IPS DF 6.9 (cell line): ENCODE results near the gene PDLIM1.

Experiments used
- DNase-seq: peaks from one replicate; pipeline ENCODE4 v3.0.0-alpha.2; 2013; ENCODE audit warnings: low read depth, low spot score
- H3K27ac ChIP-seq: one replicate; pipeline ENCODE4 v1.5.1; 2013; ENCODE audit warnings: low read length, control low read depth
- H3K27me3 ChIP-seq: 2 replicates; pipeline ENCODE4 v1.6.1; 2013; ENCODE audit warnings: mild to moderate bottlenecking, low read length; ENCODE audit not compliant: control insufficient read depth, insufficient read depth
- H3K36me3 ChIP-seq: 2 replicates; pipeline ENCODE4 v1.6.1; 2013; ENCODE audit warnings: low read length; ENCODE audit not compliant: control insufficient read depth, insufficient read depth
- H3K4me1 ChIP-seq: 2 replicates; pipeline ENCODE4 v1.6.1; 2013; ENCODE audit warnings: low read length; ENCODE audit not compliant: control insufficient read depth, insufficient read depth
- H3K4me3 ChIP-seq: 2 replicates; pipeline ENCODE4 v1.5.1; 2013; ENCODE audit warnings: mild to moderate bottlenecking, low read length
- H3K9me3 ChIP-seq: 2 replicates; pipeline ENCODE4 v1.6.1; 2013; ENCODE audit warnings: low read length, inconsistent platforms; ENCODE audit not compliant: control insufficient read depth, insufficient read depth
- WGBS: extraction: QIAGEN DNeasy Blood & Tissue Kit; methylation state at CpG from one replicate; pipeline ENCODE4 v1.1.7; 2013; ENCODE audit warnings: mixed read lengths, missing lambda C conversion rate; ENCODE audit not compliant: insufficient read length, insufficient coverage; 5-methylcytosine and 5-hydroxymethylcytosine counted together

PDLIM1 gene

DNA sequence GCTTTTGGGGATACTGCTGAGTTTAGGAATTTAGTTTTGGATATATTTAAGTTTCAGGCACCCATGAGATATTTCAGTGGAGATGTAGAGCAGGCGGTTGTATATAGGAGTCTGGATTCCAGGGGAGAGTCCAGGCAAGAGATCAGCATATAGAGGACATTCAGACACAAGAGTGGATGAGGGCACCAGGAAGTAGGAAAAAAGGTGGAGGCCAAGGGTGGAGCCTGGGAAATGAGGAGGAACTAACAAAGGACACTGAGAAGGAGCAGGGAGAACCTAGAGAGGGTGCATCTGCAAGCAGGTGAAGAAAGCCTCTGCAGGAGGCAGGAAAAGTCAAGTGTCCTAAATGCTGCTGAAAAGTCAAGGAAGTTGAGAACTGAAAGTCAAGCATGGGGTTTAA is 13.1 kb upstream of the PDLIM1 start:
- no peaks in the 10 kb centered on the region for H3K9me3 ChIP-seq
- no peak overlapping the region for H3K4me3 ChIP-seq
- no peaks in the 10 kb centered on the region for H3K4me1 ChIP-seq
- DNase-seq = no peak
- WGBS = no CpG with 5 or more reads among the region's 1 CpG
- H3K27me3 ChIP-seq = no peaks in the 10 kb centered on the region
- no peak overlapping the region for H3K27ac ChIP-seq
- no peaks in the 10 kb centered on the region for H3K36me3 ChIP-seq

DNA sequence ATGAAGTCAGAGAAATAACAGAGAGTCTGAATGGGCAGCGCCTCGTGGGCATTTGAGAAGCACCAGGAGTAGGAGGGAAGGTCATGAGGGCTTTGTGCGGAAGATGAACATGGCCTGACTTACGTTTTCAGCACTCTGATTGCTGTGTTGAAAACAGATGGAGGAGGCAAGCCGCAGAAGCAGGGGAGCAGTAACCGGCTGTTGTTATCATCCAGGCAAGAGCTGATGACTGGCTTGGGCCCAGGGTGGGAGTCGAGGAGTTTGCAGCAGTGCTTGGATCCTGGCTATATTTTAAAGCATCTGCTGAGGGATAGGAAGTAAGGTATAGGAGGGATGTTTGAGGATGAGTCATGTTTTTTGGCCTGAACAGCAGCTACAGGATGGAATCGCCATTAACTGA is 12.7 kb upstream of the PDLIM1 start:
- H3K4me1 ChIP-seq = no peaks in the 10 kb centered on the region
- DNase-seq = no peak
- no peak overlapping the region for H3K4me3 ChIP-seq
- H3K36me3 ChIP-seq = no peaks in the 10 kb centered on the region
- H3K9me3 ChIP-seq = no peaks in the 10 kb centered on the region
- H3K27ac ChIP-seq = no peak overlapping the region
- H3K27me3 ChIP-seq = no peaks in the 10 kb centered on the region
- no CpG with 5 or more reads among the region's 8 CpGs for WGBS

DNA sequence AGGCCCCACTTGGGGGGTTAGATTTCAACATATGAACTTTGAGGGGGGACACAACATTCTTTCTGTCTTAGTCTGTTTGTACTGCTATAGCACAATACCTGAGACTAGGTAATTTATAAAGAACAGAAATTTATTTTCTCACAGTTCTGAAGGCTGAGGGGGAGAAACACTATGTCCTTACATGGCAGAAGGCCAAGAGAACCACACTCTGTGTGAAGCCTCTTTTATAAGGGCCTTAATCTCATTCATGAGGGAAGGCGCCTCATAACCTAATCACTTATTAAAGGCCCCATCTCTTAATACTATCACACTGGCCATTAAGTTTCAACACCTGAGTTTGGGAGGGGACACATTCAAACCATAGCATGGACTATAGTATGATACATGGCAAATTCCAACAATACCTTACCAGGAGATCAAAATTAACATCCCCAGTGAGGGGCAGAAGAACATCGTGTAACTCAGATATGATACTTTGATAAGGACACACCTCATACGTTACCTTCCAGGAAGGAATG is 9.3 kb upstream of the PDLIM1 start:
- H3K27me3 ChIP-seq = no peaks in the 10 kb centered on the region; the same call in none of the 2 replicates
- no CpG with 5 or more reads among the region's 3 CpGs for WGBS
- no peaks in the 10 kb centered on the region for H3K9me3 ChIP-seq

DNA sequence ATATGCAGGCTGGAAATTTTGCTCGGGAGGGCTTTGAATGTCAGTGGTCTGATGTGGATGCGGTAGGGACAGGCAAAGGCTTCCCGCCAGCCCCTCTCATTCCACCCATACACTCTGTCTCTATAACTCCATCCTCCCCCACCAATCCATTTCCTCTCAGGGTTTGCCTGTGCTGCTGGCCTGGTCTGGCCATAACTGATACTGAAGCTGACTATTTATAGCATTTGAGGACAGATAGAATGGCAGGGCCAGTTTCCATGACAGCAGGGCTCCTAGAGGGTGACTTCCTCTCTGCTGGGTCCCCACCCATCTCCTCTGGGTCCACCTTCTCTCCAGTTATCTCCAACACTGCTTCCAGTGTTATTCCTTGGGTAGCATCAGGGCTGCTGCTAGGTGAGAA is 6.6 kb upstream of the PDLIM1 start:
- Histone ChIP-seq H3K4me3 (no peak overlapping the region), H3K4me1 (peaks cover 5% of the 10 kb centered on the region; the same call in 1 of the 2 replicates), H3K27ac (no peak overlapping the region), H3K9me3 (no peaks in the 10 kb centered on the region), H3K27me3 (no peaks in the 10 kb centered on the region; the same call in none of the 2 replicates), H3K36me3 (no peaks in the 10 kb centered on the region)
- no CpG with 5 or more reads among the region's 3 CpGs for WGBS
- no peak for DNase-seq

More for the DNA sequence above, 9.3 kb upstream of the PDLIM1 start:
- Histone ChIP-seq H3K4me3 (no peak overlapping the region), H3K27ac (no peak overlapping the region), H3K36me3 (no peaks in the 10 kb centered on the region), H3K4me1 (peaks cover 2% of the 10 kb centered on the region; the same call in 1 of the 2 replicates)
- no peak for DNase-seq

DNA sequence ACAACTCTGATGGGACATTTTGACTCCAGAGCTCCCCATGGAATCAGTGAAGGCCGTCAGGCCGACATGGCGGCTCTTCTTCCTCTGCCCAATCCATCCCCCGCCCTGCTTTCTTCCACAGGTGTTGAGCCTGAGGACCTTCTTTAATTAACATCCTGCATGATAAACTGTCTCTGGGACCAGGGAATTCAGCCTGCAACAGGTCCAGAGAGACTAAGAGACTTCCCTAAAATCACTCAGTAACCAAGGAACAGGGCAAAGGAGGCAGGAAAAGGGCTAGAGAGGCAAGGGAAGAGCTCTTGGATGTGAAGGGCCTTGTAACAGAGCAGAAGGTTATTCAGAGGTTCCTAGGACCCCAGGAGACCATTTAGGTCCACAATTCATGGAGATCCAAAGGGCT is 6.0 kb upstream of the PDLIM1 start:
- H3K4me1 ChIP-seq = peaks cover 5% of the 10 kb centered on the region; the same call in 1 of the 2 replicates
- WGBS = no CpG with 5 or more reads among the region's 4 CpGs
- no peak overlapping the region for H3K27ac ChIP-seq

DNA sequence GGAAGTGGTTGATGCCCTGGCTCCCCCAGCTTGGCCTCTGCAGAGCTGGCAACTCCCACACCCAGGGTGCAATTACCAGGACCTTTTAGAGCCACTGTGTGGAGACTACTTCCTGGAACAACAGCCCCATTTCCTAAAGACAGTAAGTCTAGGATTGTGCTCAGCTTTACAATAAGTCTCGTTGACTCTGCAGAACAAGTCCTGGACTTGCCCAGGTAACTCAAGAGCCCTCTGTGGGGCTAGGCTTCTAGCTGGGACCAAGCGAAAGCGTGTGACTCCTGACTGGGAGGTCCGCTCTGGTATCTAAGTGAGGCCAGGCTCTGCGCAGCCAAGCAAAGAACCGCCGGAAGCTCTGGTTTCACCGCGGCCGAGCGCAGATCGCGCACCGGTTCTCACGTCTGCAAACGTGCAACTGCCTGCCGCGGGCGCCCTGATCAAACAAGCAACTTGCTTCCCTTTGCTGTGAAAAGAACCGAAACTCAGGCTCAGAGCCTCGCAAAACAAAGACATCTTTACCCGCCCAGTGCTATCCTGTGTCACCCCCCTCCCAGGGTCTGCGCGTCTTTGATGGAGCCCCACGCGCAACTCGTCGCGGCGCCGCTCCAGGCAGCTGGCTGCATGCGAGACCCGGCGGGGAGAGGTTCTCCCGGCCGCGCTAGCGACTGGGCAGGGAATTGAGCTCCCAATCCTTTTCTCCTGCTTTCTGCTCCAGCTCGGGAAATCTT is 4.4 kb upstream of the PDLIM1 start:
- no peak overlapping the region for H3K27ac ChIP-seq

More for the DNA sequence above, 6.0 kb upstream of the PDLIM1 start:
- Histone ChIP-seq H3K27me3 (no peaks in the 10 kb centered on the region; the same call in none of the 2 replicates), H3K9me3 (no peaks in the 10 kb centered on the region), H3K36me3 (no peaks in the 10 kb centered on the region), H3K4me3 (no peak overlapping the region)
- no peak for DNase-seq

DNA sequence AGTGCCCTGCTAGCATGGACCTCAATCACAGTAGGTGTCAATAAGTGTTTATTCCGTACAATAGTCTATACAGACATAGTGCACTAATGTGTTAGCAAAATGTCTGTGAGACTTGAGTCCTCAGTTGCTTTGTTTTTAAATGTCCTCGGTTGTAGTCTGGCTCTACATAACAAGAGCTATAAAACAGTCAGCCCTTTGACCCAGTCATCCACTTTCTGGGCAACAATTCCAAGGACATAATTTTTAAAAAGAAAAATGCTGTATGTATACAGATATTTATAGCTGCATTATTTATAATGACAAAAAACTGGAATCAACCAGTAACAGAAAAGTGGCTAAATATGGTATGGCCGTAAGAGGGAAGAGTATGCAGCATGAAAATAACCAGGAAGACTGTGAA is 2.8 kb upstream of the PDLIM1 start:
- peaks cover 9% of the 10 kb centered on the region; the same call in 1 of the 2 replicates for H3K4me1 ChIP-seq
- DNase-seq = no peak
- H3K4me3 ChIP-seq = no peak overlapping the region
- no CpG with 5 or more reads among the region's 3 CpGs for WGBS
- no peaks in the 10 kb centered on the region for H3K9me3 ChIP-seq
- H3K27ac ChIP-seq = no peak overlapping the region
- H3K27me3 ChIP-seq = no peaks in the 10 kb centered on the region; the same call in none of the 2 replicates
- no peaks in the 10 kb centered on the region for H3K36me3 ChIP-seq

More for the DNA sequence above, 4.4 kb upstream of the PDLIM1 start:
- DNase-seq = no peak
- H3K36me3 ChIP-seq = no peaks in the 10 kb centered on the region
- WGBS = no CpG with 5 or more reads among the region's 39 CpGs
- no peaks in the 10 kb centered on the region for H3K9me3 ChIP-seq
- H3K4me1 ChIP-seq = peaks cover 5% of the 10 kb centered on the region; the same call in 1 of the 2 replicates
- H3K4me3 ChIP-seq = peak overlapping the region; percentile 6; the same call in 1 of the 2 replicates
- no peaks in the 10 kb centered on the region; the same call in none of the 2 replicates for H3K27me3 ChIP-seq

DNA sequence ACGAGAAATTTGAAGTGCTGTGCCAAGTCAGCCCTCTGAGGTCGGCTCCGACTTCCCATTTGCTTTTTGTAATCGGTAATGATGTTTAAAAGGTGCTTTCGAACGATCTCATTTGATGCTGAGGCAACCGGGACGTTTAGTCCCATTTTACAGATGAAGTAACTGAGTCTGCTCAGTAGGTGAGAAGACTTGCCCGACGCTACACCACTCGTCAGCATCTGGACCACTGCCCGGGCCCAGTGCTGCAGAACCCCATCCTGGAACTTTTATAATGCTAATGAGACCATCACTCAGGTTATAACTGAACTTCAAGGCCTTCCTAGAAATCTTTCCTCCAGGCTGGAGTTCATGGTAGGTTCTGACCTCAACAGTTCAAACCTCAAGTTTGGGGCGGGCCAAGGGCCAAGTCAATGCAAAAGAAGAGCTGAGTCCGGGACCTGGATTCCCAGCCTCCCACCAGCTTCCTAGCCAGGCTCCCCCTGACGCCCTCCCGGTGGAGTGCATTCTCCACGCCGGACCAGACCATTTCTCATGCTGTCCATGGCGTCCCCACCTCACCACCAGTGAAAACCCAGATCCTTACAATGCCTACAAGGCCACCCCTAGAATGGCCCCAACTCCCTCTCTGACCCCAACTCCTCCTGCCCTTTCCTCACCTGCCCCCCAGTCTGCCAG is 699 bp upstream of the PDLIM1 start:
- Histone ChIP-seq H3K9me3 (no peaks in the 10 kb centered on the region), H3K4me3 (peak overlapping the region; percentile 85; the same call in 1 of the 2 replicates), H3K27me3 (no peaks in the 10 kb centered on the region; the same call in none of the 2 replicates), H3K27ac (no peak overlapping the region), H3K4me1 (peaks cover 11% of the 10 kb centered on the region; the same call in 1 of the 2 replicates), H3K36me3 (no peaks in the 10 kb centered on the region)
- WGBS = no CpG with 5 or more reads among the region's 19 CpGs
- DNase-seq = no peak

DNA sequence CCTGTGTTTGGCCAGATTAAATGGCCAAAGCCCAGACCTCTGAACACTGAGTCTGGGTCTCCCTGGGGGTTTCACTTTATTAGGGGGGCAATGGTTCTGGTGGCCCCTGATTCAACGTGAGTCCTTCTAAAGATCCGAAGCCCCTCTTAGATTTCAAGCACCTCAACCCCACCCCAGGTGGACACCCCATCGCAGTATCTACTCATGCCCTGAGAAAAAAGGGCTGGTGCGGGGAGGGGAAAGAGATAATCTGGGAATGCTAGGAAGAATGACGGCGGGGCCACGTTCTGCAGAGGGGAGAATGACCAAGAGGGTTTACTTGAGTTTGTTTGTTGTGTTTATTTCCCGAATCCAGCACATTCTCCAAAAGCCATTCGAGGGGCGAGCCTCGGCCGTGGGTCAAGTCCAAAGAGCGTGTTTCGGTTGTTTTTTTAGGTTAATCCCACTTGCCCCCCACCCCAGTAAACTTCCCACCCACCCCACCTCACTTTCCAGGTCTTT is 832 bp downstream of the PDLIM1 start:
- Histone ChIP-seq H3K36me3 (no peaks in the 10 kb centered on the region), H3K4me3 (peak overlapping the region; percentile 85), H3K27me3 (no peaks in the 10 kb centered on the region; the same call in 1 of the 2 replicates), H3K9me3 (no peaks in the 10 kb centered on the region), H3K27ac (no peak overlapping the region), H3K4me1 (peaks cover 8% of the 10 kb centered on the region; the same call in 1 of the 2 replicates)
- no CpG with 5 or more reads among the region's 14 CpGs for WGBS
- no peak for DNase-seq
